SK-N-SH treated with all-trans-retinoic acid at 6 μM for 48 hours (cell line): ENCODE measurements around the gene LPP.

Source experiments
- ATAC-seq: fragments of 200-7000 bp; cut with Tn5 transposase; 3 replicates; pipeline ENCODE4 v1.9.1; 2020; ENCODE audit warnings: mild to moderate bottlenecking, moderate library complexity
- ARNTL ChIP-seq: fragments of 450-650 bp; formaldehyde crosslinking; IDR thresholded peaks from 2 replicates; pipeline ENCODE4 v1.5.0; 2020; ENCODE audit warnings: low read depth, mild to moderate bottlenecking, moderate library complexity, borderline replicate concordance
- BACH2 ChIP-seq: fragments of 250-450 bp; sonication (Bioruptor Pico); IDR thresholded peaks from 2 replicates; pipeline ENCODE4 v1.9.0; 2021; ENCODE audit warnings: mild to moderate bottlenecking, borderline replicate concordance
- CSDC2 ChIP-seq: fragments of 250-450 bp; sonication (Bioruptor Pico); IDR thresholded peaks from 2 replicates; pipeline ENCODE4 v1.5.0; 2020; ENCODE audit warnings: mild to moderate bottlenecking, moderate library complexity
- ESRRG ChIP-seq: fragments of 250-450 bp; sonication (Bioruptor Pico); IDR thresholded peaks from 2 replicates; pipeline ENCODE4 v1.6.1; 2021; ENCODE audit warnings: mild to moderate bottlenecking
- GLIS3 ChIP-seq: fragments of 250-450 bp; sonication (Bioruptor Pico); IDR thresholded peaks from 2 replicates; pipeline ENCODE4 v1.5.0; 2020; ENCODE audit warnings: mild to moderate bottlenecking, moderate library complexity
- ISL1 ChIP-seq: fragments of 250-450 bp; sonication (Bioruptor Pico); IDR thresholded peaks from 2 replicates; pipeline ENCODE4 v2.1.2; 2022; ENCODE audit warnings: mild to moderate bottlenecking, moderate library complexity
- OSR1 ChIP-seq: fragments of 250-450 bp; sonication (Bioruptor Pico); IDR thresholded peaks from 2 replicates; pipeline ENCODE4 v1.8.0; 2022; ENCODE audit warnings: moderate library complexity, mild to moderate bottlenecking, inconsistent platforms
- PPARA ChIP-seq: fragments of 250-450 bp; sonication (Bioruptor Pico); IDR thresholded peaks from 2 replicates; pipeline ENCODE4 v1.5.0; 2020; ENCODE audit warnings: mild to moderate bottlenecking, borderline replicate concordance
- RARB ChIP-seq: fragments of 250-450 bp; sonication (Bioruptor Pico); IDR thresholded peaks from 2 replicates; pipeline ENCODE4 v1.8.0; 2021; ENCODE audit warnings: mild to moderate bottlenecking, moderate library complexity
- SNAI2 ChIP-seq: fragments of 250-450 bp; sonication (Bioruptor Pico); IDR thresholded peaks from 2 replicates; pipeline ENCODE4 v1.5.0; 2020; ENCODE audit warnings: mild to moderate bottlenecking, moderate library complexity
- TCF4 ChIP-seq: fragments of 250-450 bp; sonication (Bioruptor Pico); IDR thresholded peaks from 2 replicates; pipeline ENCODE4 v1.8.0; 2021; ENCODE audit warnings: mild to moderate bottlenecking, moderate library complexity, borderline replicate concordance
- ZFP3 ChIP-seq: fragments of 250-450 bp; sonication (Bioruptor Pico); IDR thresholded peaks from 2 replicates; pipeline ENCODE4 v1.5.0; 2020; ENCODE audit warnings: mild to moderate bottlenecking, moderate library complexity
- ZFP30 ChIP-seq: fragments of 450-650 bp; formaldehyde crosslinking; IDR thresholded peaks from 2 replicates; pipeline ENCODE4 v1.5.0; 2022; ENCODE audit warnings: mild to moderate bottlenecking, moderate library complexity
- ZNF565 ChIP-seq: fragments of 450-650 bp; formaldehyde crosslinking; conservative IDR thresholded peaks from 2 replicates; pipeline ENCODE4 v1.5.0; 2020; ENCODE audit warnings: low read depth, mild to moderate bottlenecking, moderate library complexity
- ZNF70 ChIP-seq: fragments of 450-650 bp; formaldehyde crosslinking; IDR thresholded peaks from 2 replicates; pipeline ENCODE4 v1.5.0; 2020; ENCODE audit warnings: mild to moderate bottlenecking, moderate library complexity
- ZNF8 ChIP-seq: fragments of 450-650 bp; formaldehyde crosslinking; IDR thresholded peaks from 2 replicates; pipeline ENCODE4 v1.5.0; 2020; ENCODE audit warnings: mild to moderate bottlenecking, moderate library complexity
- TF ChIP-seq, protein P1 (sequence below): fragments of 250-450 bp; sonication (Bioruptor Pico); IDR thresholded peaks from 2 replicates; pipeline ENCODE4 v1.8.0; 2021; ENCODE audit warnings: low read depth, mild to moderate bottlenecking, moderate library complexity, borderline replicate concordance
- TF ChIP-seq, protein P2 (sequence below): fragments of 250-450 bp; sonication (Bioruptor Pico); IDR thresholded peaks from 2 replicates; pipeline ENCODE4 v1.5.1; 2020; ENCODE audit warnings: low read depth, mild to moderate bottlenecking, moderate library complexity
- TF ChIP-seq, protein P3 (sequence below): fragments of 250-450 bp; sonication (Bioruptor Pico); IDR thresholded peaks from 2 replicates; pipeline ENCODE4 v1.8.0; 2020; ENCODE audit warnings: mild to moderate bottlenecking, moderate library complexity, borderline replicate concordance
- TF ChIP-seq, protein P4 (sequence below): fragments of 250-450 bp; sonication (Bioruptor Pico); IDR thresholded peaks from 2 replicates; pipeline ENCODE4 v1.5.0; 2020; ENCODE audit warnings: mild to moderate bottlenecking, moderate library complexity
- TF ChIP-seq, protein P5 (sequence below): fragments of 250-450 bp; sonication (Bioruptor Pico); IDR thresholded peaks from 2 replicates; pipeline ENCODE4 v1.5.1; 2021; ENCODE audit warnings: mild to moderate bottlenecking, moderate library complexity

LPP gene

GRCh38 chr3:188607805-188608315 lies 453.9 kb downstream of the LPP start:
- no peak for ATAC-seq

GRCh38 chr3:188608401-188608800 lies 454.4 kb downstream of the LPP start:
- no peak for ATAC-seq
- no peak for TF ChIP-seq ZFP3 (CRISPR knock-in tag)
- TF ChIP-seq RARB (CRISPR knock-in tag), result no peak
- TF ChIP-seq PPARA, result no peak
- no peak for TF ChIP-seq ZFP30
- no peak for TF ChIP-seq TCF4
- TF ChIP-seq CSDC2 (CRISPR knock-in tag), result no peak
- no peak for TF ChIP-seq ZNF70
- TF ChIP-seq, protein P1, sequence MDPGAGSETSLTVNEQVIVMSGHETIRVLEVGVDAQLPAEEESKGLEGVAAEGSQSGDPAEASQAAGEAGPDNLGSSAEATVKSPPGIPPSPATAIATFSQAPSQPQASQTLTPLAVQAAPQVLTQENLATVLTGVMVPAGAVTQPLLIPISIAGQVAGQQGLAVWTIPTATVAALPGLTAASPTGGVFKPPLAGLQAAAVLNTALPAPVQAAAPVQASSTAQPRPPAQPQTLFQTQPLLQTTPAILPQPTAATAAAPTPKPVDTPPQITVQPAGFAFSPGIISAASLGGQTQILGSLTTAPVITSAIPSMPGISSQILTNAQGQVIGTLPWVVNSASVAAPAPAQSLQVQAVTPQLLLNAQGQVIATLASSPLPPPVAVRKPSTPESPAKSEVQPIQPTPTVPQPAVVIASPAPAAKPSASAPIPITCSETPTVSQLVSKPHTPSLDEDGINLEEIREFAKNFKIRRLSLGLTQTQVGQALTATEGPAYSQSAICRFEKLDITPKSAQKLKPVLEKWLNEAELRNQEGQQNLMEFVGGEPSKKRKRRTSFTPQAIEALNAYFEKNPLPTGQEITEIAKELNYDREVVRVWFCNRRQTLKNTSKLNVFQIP, result no peak
- no peak for TF ChIP-seq OSR1 (CRISPR knock-in tag)
- TF ChIP-seq, protein P2, sequence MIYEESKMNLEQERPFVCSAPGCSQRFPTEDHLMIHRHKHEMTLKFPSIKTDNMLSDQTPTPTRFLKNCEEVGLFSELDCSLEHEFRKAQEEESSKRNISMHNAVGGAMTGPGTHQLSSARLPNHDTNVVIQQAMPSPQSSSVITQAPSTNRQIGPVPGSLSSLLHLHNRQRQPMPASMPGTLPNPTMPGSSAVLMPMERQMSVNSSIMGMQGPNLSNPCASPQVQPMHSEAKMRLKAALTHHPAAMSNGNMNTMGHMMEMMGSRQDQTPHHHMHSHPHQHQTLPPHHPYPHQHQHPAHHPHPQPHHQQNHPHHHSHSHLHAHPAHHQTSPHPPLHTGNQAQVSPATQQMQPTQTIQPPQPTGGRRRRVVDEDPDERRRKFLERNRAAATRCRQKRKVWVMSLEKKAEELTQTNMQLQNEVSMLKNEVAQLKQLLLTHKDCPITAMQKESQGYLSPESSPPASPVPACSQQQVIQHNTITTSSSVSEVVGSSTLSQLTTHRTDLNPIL, result no peak
- no peak for TF ChIP-seq GLIS3 (CRISPR knock-in tag)
- TF ChIP-seq, protein P3, sequence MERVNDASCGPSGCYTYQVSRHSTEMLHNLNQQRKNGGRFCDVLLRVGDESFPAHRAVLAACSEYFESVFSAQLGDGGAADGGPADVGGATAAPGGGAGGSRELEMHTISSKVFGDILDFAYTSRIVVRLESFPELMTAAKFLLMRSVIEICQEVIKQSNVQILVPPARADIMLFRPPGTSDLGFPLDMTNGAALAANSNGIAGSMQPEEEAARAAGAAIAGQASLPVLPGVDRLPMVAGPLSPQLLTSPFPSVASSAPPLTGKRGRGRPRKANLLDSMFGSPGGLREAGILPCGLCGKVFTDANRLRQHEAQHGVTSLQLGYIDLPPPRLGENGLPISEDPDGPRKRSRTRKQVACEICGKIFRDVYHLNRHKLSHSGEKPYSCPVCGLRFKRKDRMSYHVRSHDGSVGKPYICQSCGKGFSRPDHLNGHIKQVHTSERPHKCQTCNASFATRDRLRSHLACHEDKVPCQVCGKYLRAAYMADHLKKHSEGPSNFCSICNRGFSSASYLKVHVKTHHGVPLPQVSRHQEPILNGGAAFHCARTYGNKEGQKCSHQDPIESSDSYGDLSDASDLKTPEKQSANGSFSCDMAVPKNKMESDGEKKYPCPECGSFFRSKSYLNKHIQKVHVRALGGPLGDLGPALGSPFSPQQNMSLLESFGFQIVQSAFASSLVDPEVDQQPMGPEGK (CRISPR knock-in tag), result no peak
- no peak for TF ChIP-seq BACH2 (CRISPR knock-in tag)
- TF ChIP-seq, protein P4, sequence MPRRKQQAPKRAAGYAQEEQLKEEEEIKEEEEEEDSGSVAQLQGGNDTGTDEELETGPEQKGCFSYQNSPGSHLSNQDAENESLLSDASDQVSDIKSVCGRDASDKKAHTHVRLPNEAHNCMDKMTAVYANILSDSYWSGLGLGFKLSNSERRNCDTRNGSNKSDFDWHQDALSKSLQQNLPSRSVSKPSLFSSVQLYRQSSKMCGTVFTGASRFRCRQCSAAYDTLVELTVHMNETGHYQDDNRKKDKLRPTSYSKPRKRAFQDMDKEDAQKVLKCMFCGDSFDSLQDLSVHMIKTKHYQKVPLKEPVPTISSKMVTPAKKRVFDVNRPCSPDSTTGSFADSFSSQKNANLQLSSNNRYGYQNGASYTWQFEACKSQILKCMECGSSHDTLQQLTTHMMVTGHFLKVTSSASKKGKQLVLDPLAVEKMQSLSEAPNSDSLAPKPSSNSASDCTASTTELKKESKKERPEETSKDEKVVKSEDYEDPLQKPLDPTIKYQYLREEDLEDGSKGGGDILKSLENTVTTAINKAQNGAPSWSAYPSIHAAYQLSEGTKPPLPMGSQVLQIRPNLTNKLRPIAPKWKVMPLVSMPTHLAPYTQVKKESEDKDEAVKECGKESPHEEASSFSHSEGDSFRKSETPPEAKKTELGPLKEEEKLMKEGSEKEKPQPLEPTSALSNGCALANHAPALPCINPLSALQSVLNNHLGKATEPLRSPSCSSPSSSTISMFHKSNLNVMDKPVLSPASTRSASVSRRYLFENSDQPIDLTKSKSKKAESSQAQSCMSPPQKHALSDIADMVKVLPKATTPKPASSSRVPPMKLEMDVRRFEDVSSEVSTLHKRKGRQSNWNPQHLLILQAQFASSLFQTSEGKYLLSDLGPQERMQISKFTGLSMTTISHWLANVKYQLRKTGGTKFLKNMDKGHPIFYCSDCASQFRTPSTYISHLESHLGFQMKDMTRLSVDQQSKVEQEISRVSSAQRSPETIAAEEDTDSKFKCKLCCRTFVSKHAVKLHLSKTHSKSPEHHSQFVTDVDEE, result no peak

More at GRCh38 chr3:188607805-188608315, 453.9 kb downstream of the LPP start:
- TF ChIP-seq SNAI2 (CRISPR knock-in tag) (no peak), RARB (CRISPR knock-in tag) (no peak), ESRRG (CRISPR knock-in tag) (no peak), ZNF8 (no peak), ISL1 (CRISPR knock-in tag) (no peak), GLIS3 (CRISPR knock-in tag) (no peak), OSR1 (CRISPR knock-in tag) (no peak), ZFP3 (CRISPR knock-in tag) (no peak), ZNF565 (CRISPR knock-in tag) (no peak), PPARA (no peak), ZFP30 (no peak), CSDC2 (CRISPR knock-in tag) (no peak), ARNTL (no peak), ZNF70 (no peak), TCF4 (no peak)
- TF ChIP-seq, protein P4, result no peak
- TF ChIP-seq, protein P5, sequence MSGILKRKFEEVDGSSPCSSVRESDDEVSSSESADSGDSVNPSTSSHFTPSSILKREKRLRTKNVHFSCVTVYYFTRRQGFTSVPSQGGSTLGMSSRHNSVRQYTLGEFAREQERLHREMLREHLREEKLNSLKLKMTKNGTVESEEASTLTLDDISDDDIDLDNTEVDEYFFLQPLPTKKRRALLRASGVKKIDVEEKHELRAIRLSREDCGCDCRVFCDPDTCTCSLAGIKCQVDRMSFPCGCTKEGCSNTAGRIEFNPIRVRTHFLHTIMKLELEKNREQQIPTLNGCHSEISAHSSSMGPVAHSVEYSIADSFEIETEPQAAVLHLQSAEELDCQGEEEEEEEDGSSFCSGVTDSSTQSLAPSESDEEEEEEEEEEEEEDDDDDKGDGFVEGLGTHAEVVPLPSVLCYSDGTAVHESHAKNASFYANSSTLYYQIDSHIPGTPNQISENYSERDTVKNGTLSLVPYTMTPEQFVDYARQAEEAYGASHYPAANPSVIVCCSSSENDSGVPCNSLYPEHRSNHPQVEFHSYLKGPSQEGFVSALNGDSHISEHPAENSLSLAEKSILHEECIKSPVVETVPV (CRISPR knock-in tag), result no peak
- TF ChIP-seq, protein P2, result no peak
- TF ChIP-seq, protein P1, result no peak
- TF ChIP-seq, all 23 proteins: peak for 0
